ENCODE results near the gene BICC1. TPM values are rescaled to one million over a fixed set of nuclear protein-coding genes. Genes with fewer than 3 reads are reported as not detected.

The BICC1 gene
- total RNA-seq, 1 experiment from 2014 or later, result 0.57 TPM

DNA sequence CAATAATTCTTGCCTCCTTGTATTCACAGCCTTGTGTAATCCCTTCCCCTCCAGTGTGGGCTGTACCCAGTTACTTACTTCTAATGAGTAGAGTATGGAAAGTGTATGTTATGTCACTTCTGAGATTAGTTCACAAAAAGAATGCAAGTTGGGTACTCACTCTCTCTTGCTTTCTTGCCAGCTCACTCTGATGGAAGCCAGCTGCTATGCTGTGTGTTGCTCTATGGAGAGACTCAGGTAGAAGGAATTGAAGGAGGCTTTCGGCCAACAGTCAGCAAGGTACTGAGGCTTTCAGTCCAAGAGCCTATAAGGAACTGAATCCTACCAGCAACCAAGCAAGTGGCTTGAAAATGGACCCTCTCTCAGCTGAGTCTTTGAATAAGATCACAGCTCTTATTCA lies 9.7 kb upstream of the BICC1 start:
- TF ChIP-seq, protein P1, sequence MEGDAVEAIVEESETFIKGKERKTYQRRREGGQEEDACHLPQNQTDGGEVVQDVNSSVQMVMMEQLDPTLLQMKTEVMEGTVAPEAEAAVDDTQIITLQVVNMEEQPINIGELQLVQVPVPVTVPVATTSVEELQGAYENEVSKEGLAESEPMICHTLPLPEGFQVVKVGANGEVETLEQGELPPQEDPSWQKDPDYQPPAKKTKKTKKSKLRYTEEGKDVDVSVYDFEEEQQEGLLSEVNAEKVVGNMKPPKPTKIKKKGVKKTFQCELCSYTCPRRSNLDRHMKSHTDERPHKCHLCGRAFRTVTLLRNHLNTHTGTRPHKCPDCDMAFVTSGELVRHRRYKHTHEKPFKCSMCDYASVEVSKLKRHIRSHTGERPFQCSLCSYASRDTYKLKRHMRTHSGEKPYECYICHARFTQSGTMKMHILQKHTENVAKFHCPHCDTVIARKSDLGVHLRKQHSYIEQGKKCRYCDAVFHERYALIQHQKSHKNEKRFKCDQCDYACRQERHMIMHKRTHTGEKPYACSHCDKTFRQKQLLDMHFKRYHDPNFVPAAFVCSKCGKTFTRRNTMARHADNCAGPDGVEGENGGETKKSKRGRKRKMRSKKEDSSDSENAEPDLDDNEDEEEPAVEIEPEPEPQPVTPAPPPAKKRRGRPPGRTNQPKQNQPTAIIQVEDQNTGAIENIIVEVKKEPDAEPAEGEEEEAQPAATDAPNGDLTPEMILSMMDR (conservative IDR thresholded peaks at IDR 0.05), result no peak
- H3K4me3 Mint-ChIP-seq, result no peak overlapping the region
- H3K4me1 Mint-ChIP-seq, result peaks cover 8 to 10% of the 10 kb centered on the region in 2 experiments
- Histone ChIP-seq H3K9me3 (ENCODE audit: control insufficient read depth, low read depth, low read length) (no peaks in the 10 kb centered on the region), H3K14ac (ENCODE audit: insufficient read depth, low read length) (no peak overlapping the region; the same call in 1 of the 2 replicates), H4K8ac (replicated peaks; ENCODE audit: insufficient read length, low read depth, low read length) (no peak overlapping the region), H4K5ac (ENCODE audit: insufficient read length, low read depth, low read length) (no peak overlapping the region), H3K79me1 (ENCODE audit: insufficient read depth, low read depth, low read length, poor library complexity, severe bottlenecking) (no peaks in the 10 kb centered on the region), H3K4ac (ENCODE audit: low read depth, low read length) (no peak overlapping the region), H3K27me3 (ENCODE audit: insufficient read depth, low read length) (no peaks in the 10 kb centered on the region), H3K56ac (ENCODE audit: insufficient read length, low read depth, low read length) (no peak overlapping the region), H2AK5ac (ENCODE audit: insufficient read length, low read length) (no peak overlapping the region), H4K91ac (ENCODE audit: insufficient read length, low read depth, low read length) (no peak overlapping the region), H4K20me1 (ENCODE audit: control insufficient read depth, insufficient read depth, insufficient read length) (no peaks in the 10 kb centered on the region), H3K18ac (ENCODE audit: insufficient read length, low read depth, low read length) (no peak overlapping the region), H2BK5ac (ENCODE audit: insufficient read length, low read length) (no peak overlapping the region), H3T11ph (ENCODE audit: low read length) (no peak overlapping the region), H3K79me2 (ENCODE audit: insufficient read depth, low read length) (no peaks in the 10 kb centered on the region), H3K27ac (ENCODE audit: insufficient read length, low read depth, low read length) (no peak overlapping the region), H2BK120ac (ENCODE audit: low read depth, low read length, poor library complexity, severe bottlenecking) (no peak overlapping the region), H2BK12ac (ENCODE audit: insufficient read length, low read depth, low read length) (no peak overlapping the region), H2AFZ (ENCODE audit: low read length) (no peak overlapping the region), H2BK20ac (ENCODE audit: low read depth, low read length, poor library complexity, severe bottlenecking) (no peak overlapping the region), H3K23me2 (ENCODE audit: insufficient read length, low read depth, low read length, poor library complexity, severe bottlenecking) (no peaks in the 10 kb centered on the region), H3K23ac (ENCODE audit: insufficient read length, low read depth, low read length) (no peak overlapping the region), H3K4me1 (ENCODE audit: insufficient read depth, low read length) (peaks cover 3% of the 10 kb centered on the region; the same call in 1 of the 2 replicates), H3K4me2 (ENCODE audit: insufficient read depth, insufficient read length, low read length) (no peak overlapping the region), H3K9ac (ENCODE audit: extremely low read depth, insufficient read length, low read length) (no peak overlapping the region), H2BK15ac (ENCODE audit: low read depth, low read length) (no peak overlapping the region)
- no peak overlapping the region for H3K27ac Mint-ChIP-seq
- H3K9me3 Mint-ChIP-seq, result no peaks in the 10 kb centered on the region
- no peaks in the 10 kb centered on the region for H3K36me3 Mint-ChIP-seq (ENCODE audit: insufficient read depth in 1 of 3, low read depth in 3 of 3)
- no CpG with 5 or more reads among the region's 1 CpG for WGBS (ENCODE audit: extremely low coverage, insufficient read length, low lambda C conversion rate)
- DNase-seq, result no peak
- peaks cover 5% of the 10 kb centered on the region; the same call in 1 of the 2 replicates for H3K27me3 Mint-ChIP-seq (ENCODE audit: low read depth)

Measured in H9 (cell line).